GM21447 (cell line): Measurements from ENCODE around the gene USP20.
"Not testable (repeated sequence)": the region's sequence is repeated elsewhere in the genome, so short reads cannot be mapped to it uniquely, and the experiment has no call there.

ENCODE experiments used
- ATAC-seq: cut with Tn5 transposase; IDR thresholded peaks from one replicate; pipeline ENCODE4 v1.9.1; 2021; ENCODE audit not compliant: unreplicated experiment

Gene USP20

DNA sequence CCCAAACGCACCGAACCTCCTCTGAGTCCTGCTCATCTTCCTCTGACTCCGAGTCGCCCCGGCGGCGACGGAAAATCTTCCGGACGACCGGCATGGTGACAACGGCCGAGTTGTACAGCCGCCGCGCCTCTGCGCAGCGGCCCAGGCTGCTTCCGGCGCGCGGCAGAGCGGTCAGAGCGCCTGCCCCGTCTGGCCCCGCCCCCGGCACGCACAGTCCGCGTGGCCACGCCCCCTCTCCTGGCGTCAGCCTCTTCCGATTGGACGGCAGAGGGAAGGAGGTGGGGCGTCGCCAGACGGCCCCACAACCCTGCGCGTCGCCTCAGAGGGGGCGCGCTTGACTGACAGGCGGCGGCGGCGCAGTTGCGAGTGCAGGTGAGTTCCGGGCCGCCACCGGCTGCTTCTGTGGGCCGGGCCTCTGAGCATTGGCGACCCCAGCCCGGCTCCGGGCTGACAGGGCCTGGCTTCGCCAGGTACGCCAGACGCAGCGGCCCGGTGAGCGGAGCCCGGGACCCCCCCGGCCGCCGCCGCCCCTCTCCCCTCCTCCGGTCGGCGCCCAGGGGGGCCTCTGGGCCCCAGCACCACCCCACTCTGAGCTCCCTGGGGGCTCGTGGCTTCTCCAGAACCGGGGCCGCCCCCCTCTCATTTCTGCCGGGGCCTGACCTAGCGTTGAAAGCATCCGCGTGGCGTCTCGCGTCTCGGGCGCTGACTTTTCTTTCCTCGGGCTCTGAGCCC is at the start of gene USP20, which contains the start of gene C9orf78:
Gene USP20, plus strand, starts transcription at position 331 of the 732 bp plus-strand sequence. CDS start 17,098 bp downstream, outside the sequence.
Gene C9orf78, minus strand, starts transcription at position 148 of the 732 bp plus-strand sequence. Its CDS starts 54 bp downstream, at position 94.
- peak; percentile 92 for ATAC-seq

DNA sequence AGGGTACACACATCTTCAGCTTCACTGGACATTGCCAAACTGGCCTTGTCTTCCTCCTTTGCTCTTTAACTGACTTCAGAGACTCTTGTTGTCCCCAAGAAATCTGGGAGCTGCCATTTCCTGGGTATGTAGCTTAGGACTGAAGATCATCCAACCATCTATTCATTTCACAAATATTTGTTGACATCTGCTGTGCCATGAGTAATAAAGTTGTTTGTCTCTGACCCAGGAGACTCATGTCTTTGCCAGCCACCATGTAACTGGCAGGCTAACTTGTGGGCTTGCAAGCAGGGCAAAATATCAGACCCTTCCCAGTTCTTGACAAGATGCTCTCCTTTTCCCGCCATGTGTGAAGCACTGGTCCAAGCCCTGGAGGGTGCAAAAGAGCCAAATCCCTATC is 49.4 kb upstream of the USP20 start:
- no peak for ATAC-seq

DNA sequence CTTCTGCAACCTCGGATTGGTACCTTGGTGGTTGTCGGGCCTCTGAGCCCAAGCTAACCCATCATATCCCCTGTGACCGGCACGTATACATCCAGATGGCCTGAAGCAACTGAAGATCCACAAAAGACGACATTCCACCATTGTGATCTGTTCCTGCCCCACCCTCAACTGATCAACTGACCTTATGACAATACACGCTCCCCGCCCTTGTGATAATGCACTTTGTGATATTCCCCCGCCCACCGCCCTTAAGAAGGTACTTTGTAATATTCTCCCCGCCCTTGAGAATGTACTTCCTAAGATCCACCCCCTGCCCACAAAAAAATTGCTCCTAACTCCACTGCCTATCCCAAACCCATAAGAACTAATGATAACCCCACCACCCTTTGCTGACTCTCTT is 48.8 kb upstream of the USP20 start:
- no peak for ATAC-seq

DNA sequence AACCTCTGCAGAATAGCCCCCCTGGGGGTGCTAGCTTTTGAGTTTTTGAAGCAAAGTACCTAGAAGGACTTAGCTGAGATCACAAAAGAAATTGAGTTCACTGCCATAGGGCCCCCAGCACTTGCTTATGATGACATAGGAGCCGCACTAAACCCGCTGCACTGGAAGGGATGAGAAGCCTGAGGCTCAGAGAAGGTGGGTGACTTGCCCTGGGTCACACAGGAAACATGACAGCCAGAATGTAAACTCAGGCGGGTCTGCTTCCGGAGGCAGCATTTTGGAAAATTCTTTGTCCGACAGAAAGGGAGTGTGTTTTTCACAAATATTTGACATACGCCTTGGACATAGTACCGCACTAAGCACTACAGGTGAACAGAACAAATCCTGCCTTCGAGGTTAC is 40.7 kb upstream of the USP20 start:
- no peak for ATAC-seq

DNA sequence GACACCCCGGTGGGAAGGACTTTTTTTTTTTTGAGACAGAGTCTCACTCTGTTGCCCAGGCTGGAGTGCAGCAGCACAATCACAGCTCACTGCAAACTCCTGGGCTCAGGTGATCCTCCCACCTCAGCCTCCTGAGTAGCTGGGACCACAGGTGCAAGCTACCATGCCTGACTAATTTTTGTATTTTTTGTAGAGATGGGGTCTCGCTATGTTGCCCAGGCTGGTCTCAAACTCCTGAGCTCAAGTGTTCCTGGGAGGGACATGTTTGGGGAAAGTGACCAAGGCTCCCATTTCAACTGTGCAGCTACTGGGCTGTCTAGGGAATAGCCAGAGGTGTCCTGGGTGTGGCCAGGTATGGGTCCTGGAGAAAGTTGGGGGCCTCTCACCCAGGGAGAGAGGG is 39.2 kb upstream of the USP20 start:
- not testable (repeated sequence) for ATAC-seq

DNA sequence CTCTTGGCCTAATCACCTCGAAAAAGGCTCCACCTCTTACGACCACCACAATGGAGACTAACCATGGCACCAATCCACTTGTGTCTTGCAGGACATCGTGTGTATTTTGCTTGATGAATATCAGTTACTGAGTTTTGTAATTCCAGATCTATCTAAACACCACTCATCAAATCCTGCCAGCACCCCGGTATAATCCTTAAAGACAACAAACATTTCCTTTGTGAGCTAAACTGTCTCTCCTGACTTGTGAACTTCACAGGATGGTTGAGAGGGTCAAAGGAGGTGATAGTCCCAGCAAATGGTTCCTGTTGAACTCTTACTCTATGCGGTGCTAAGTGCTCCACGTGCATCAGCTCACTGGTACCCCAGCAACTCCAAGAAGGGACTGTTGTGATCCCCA is 36.3 kb upstream of the USP20 start:
- no peak for ATAC-seq

DNA sequence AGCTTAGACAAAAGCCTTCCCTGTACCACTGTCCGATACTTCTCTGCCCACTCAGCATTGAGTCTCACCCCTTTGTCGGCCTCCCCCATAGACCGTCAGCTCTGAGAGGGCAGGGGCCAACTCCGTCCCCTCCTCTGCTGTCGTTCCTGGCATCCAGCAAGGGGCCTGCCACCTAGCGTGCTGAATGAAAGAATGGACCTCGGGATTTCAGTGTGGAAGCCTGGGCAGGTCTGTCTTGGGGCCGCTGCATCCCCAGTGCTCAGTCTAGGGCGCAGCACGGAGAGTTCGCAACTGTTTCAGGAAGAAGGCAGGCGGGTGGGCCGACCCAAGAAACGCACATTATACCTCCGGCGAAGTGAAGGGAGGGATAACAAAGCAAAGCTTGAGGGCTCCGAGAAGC is 33.8 kb upstream of the USP20 start:
- ATAC-seq = no peak

DNA sequence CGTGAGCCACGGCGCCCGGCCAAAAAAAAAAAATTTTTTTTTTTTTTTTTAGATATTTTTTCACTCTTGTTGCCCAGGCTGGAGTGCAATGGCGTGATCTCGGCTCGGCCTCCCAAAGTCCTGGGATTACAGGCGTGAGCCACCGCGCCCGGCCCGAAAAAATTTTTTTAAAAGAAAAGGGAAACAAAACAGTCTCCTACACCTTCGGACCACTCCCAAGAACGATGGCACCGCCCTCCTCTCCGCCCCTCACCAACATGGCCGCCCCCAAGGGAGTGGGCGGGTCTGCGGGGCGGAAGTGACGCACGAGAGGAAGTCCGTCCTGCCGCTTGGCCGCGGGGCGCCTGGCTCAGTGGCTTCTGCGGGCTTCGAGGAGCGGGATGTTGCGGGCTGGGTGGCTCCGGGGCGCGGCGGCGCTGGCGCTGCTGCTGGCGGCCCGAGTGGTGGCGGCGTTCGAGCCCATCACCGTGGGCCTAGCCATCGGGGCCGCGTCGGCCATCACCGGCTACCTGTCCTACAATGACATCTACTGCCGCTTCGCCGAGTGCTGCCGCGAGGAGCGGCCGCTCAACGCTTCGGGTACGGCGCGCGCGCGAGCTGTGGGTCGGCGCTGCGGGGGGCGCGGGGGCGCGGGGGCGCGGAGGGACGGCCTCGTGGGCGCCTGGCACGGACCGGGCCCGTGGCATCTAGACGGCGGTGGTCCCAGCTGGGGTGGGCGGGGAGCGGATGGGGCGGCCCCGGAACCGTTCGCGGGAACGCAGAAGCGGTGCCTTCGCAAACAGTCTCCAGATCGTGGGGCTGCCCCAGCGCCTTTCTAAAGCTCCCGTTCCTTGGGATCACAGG is 32.2 kb upstream of the USP20 start, which contains the start of gene TOR1B:
Gene TOR1B, plus strand, starts transcription at position 352 of the 843 bp plus-strand sequence. Its CDS starts 29 bp downstream, at position 381.
- peak; percentile 91 for ATAC-seq

DNA sequence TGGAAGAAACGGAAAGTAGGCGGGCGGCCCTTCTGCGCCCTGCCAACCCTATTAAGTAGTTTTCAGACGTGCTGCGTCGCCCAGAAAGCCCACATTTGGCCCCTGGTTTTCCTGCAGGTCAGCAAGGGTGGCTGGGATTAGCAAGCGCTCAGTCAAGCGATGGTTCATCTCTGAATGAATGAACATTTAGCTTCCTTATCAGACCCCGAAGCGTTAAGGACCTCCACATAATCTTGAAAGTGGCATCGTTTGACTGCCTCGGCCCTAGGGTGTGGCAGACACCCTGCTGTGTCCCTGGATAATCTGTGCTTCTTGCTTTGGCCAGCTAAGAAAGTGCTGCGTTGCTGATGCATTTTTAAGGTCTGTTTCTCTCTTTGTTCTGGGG is 31.6 kb upstream of the USP20 start:
- ATAC-seq = no peak

DNA sequence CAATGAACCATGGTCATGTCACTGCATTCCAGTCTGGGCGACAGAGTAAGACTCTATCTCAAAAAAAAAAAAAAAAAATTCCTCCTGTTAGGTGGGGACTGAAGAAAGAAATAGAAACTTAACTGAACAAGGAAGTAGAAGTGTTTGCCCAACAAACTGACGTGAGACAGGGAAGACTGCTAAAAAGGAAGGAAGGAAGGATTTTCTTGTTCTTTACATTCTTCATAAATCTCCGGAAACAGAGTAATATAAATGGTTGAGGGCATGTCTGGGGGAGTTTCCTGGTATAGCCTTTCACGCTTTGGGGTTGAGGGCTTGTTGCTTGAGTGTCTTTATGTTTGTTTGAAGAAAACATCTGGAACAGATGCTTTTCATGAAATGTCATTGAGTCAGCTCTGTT is 29.2 kb upstream of the USP20 start:
- ATAC-seq = no peak

DNA sequence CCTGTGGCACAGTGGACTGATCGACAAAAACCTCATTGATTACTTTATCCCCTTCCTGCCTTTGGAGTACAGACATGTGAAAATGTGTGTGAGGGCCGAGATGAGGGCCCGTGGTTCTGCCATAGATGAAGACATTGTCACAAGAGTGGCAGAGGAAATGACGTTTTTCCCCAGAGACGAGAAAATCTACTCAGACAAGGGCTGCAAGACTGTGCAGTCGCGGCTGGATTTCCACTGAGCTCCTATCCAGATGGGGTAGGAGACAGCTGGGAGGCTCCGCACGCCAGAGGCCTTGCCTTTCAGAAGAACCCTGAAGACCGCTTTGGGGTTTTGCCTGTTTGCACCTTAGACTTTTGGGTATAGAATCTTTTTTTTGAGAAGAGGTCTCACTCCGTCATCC is 25.9 kb upstream of the USP20 start:
- no peak for ATAC-seq

DNA sequence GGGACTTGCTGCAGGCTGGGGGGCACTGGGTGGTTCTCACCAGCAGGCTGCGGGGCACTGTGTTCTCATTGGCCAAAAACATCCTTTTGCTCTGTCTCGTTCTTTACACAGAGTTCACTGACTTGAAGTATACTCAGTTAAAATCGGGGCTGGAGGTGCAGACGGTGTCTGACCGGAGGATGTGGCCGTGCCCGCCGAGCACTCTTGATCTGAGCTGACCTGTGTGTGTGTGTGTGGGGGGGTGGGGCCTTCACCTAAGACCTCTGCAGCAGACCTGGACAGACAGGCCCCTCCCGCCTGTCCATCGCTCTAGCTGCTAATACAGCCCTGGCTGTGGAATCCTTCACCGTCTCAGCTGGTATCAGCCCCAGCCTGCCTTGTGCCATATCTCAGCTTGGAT is 25.1 kb upstream of the USP20 start:
- no peak for ATAC-seq

DNA sequence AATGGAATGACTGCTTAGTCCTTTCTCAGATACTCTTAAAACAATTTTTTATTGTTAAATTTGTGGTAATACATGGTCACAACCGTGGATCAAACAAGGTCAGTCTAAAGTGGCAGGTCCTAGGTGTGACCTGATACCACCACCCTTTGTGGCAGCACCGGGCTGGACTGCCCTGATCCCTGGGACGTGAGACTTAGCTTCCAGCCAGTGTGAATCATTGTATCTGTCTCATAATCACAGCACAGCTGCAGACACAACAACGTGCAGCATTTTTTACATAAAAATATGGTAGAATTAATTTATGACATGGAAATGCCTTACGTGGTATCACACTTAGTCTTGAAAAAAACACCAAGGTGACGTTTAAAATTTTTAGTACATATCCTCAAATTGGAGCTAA is 24.5 kb upstream of the USP20 start:
- ATAC-seq = no peak

DNA sequence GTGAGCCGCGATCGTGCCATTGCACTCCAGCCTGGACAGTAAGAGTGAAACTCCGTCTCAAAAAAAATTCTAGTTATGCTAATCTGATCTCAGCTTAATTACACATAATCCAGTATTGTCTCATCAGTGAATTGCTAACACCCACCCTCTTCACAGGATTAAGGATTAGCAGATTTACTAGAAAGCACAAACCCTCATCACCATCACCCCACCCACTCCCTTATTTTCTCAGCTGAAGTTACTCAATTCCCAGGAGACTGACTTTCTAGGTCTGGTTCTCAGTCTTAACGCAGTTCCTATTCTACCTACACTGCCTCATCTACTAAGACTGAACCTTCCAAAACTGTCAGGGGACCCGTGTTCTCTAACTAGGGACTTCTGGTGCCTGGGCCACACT is 23.3 kb upstream of the USP20 start:
- no peak for ATAC-seq

DNA sequence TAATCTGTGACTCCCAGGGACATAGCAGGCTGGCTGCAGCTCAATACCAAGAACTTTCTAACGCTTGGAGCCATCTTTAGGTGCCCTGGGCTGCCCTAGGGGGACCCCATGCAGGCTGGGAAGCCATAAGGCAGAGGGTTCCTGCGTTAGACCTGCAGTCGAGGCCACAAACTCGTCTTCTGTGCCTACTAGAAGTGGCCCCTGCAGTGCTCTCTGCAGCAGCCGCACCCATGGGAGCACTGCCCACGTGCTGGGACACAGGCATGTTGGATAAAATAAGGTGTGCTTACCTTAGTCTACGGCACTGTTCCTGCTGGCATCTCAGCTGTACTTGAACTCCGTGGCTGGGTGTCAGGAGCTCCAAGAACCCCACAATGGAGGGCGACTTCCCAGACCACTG is 22.9 kb upstream of the USP20 start:
- ATAC-seq = no peak

DNA sequence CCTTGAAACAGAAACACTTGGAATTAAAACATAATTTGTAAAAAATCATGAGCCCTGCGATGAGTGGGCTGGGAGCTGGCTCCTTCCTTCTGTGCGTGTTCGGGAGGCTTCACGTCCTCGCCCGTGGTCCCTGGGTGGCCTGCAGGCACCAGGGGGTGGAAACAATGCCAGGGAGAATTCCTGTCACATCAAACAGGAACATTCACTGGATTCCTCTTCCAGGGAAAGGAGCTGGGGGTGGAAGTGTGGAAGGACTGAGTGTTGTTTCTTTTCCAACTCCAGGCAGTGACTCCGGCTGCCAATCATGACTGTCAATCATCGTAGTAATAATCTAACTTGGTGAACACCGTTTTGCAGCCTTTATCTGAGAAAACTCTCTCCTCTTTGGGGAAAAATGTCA is 21.6 kb upstream of the USP20 start:
- ATAC-seq = no peak

DNA sequence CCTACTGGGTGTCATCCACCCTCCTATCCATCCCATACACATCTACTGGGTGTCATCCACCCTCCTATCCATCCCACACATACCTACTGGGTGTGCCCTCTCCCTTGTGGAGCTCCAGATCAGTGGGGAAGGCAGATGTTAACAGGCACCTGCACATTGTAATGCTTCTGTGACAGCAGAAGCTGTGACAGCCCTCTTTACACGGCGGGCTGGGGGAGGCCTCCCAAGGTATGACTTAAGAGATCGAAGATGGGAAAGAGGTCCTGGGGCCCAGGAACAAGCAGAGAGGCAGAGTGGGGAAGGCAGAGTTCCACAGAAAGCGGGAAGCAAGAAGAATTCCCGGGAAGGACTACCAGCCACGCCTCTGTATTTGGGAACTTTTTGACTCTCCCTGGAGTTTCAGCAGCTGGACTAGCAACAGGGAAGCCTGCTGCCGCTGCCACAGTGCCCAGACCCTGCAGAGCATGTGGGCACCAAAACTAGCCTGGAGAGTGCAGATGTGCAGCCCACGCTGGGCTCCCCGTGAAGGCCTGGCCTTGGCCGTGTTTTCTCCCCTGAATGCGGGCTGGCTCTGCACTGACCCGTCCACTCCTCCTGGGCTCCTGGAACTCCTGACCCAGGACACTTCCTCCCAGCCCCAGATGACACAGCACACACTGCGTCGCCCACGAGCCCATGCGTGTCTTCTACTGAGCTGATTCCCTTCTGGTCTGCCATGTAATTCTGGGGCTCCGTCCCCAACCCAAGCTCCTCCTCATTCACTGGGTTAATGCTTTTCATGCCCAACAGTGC is 20.6 kb upstream of the USP20 start:
- no peak for ATAC-seq

DNA sequence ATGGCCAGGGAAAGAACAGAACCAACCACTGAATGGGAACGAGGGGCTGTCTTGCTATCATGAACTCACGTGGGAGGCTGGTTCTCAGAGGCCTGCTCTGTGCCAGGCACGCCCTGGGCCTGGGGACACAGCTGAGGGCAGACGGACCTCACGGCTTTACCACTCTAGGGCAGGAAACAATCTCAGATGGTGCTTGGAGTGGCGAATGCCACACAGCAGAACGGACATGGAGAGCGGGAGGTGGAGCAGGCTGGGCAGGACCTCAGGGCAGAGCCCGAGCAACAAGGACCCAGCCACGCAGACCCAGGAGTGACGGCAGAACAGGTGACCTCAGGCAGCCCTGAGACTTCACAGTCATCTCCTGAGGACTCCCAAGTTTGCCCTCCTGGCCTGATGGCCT is 20.0 kb upstream of the USP20 start:
- no peak for ATAC-seq

DNA sequence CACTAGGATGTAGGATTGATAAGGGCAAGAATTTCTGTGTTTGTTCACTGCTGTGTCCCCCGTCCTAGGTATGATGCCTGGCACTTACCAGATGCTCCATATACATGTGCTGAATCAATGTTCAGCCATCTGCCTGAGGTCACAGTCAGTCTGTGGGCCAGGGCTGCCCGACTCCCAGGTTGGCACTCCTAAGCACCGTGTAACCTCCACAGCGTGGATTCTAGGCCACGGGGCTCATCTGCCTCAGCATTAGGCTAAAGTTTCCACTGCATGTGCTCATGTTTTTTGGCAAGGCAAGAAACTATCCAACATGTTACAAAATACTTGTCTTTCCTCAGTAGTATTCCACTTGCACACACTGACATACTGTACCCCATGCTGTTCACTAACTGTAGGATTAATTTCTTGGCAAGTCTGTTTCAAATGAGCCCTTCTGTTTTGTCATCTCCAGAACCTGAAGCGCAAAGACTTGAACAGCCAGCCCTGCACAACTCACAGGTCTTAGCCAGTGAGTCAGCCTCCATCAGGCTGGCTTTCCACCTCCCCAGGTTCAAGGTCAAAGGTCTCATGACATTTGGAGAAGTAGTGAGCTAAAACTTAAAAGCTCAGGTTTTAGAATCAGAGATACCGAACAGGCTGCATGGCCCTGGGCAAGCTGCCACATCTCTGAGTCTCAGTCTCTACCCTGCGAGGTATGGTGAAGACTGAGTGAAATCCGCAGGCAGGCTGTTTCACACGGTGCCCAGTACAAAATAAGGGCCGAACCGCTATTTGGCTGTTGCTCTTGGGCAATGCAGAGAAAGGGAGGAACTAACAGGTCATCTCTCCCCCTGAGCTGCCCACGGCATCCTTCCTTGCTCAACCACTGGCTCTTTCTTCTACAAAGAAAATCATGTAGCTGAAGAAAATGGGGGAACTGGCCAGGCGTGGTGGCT is 18.5 kb upstream of the USP20 start:
- no peak for ATAC-seq

DNA sequence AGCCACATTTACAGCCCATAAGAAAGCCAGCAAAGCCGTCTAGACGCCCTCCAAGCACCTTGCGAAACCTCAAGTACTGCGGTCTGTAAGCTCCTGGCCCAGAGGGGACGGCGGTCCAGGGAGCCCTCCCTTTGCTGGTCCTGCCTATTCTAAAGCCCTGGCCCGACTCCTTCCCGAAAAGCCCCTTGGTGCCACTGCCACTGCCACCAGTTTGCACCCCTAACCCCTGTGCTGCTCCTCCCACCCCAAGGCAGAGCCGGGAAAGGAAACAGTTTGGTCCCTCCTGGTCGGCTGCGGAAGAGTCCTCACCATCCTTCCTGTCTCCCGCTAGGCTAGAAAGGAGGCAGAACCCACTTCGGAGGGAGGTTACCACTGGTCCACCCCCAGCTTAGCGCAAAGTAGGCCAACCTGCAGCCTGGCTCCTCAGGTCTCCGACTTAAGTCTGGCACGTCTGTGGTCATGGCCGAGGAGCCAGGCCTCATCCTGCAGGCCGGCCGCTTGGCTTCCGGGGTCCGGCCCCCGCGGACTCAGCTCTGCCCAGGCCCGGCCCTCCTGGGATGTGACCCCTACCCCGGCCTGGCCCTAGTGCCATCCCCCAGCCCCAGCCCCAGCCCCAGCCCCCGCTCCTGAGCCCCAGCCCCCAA is 12.2 kb upstream of the USP20 start:
- no peak for ATAC-seq
